ENCODE results near the gene CAPN15.

The CAPN15 gene

DNA sequence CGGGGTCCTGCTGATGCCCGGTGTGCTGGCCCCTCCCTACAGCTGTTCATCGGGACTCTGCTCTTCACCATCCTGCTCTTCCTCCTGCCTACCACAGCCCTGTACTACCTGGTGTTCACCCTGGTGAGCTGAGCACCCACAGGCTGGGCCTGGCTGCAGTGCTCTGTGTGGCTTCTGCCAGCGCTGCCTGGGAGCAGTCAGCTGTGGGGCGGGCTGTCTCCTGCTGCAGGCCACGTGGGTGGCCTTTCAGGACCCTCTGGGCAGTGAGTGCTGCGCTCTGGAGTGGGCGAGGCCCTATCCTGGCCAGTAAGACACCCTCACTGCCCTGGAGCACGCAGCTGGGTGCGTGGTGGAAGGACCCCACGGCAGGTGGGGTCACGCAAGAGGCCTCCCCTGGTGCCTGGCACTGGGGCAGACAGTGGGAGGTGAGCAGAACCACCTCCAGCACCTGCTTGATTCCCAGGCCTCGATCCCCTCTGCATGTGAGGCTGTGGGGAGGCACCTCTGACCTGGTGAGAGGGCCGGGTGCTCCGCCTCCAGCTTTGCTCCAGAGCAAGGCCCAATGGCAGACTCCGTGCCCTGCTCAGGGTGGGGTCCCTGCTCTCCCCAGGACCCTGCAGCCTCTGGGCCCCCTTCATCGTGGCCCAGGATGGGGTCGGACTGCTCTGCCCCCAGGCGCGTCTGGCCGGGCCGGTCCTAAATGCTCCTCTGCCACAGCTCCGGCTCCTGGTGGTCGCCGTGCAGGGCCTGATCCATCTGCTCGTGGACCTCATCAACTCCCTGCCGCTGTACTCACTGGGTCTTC, 52.8 kb downstream of the CAPN15 start:
- no peak for DNase-seq

DNA sequence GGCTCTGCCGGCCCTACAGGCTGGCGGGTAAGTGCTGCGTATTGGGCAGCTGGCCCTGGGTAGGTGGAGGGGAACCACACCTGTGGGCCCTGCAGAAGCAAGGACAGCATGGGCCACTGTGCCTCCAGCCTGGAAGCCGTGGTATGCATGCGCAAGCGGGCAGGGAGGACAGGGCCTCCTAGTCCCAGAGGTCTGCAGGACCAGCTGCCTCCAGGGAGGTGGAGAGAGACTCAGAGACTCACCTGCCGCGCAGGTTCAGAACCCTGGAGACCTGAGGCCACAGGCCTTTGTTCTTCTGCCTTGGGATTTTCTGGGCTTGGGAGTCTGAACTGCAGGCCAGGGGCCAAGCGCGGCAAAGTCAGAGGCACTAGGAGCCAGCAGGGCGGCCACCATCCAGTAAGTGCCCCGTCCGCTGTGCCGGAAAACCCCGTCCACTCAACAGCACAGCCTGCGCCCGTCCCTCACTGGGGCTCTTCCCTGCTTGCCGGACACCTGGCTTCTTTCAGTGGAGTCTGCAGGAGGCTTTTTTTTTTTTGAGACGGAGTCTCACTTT, 53.5 kb downstream of the CAPN15 start:
- DNase-seq: no peak

GRCh38 chr16:582218-582613, 54.7 kb downstream of the CAPN15 start:
- no peak for DNase-seq

DNA sequence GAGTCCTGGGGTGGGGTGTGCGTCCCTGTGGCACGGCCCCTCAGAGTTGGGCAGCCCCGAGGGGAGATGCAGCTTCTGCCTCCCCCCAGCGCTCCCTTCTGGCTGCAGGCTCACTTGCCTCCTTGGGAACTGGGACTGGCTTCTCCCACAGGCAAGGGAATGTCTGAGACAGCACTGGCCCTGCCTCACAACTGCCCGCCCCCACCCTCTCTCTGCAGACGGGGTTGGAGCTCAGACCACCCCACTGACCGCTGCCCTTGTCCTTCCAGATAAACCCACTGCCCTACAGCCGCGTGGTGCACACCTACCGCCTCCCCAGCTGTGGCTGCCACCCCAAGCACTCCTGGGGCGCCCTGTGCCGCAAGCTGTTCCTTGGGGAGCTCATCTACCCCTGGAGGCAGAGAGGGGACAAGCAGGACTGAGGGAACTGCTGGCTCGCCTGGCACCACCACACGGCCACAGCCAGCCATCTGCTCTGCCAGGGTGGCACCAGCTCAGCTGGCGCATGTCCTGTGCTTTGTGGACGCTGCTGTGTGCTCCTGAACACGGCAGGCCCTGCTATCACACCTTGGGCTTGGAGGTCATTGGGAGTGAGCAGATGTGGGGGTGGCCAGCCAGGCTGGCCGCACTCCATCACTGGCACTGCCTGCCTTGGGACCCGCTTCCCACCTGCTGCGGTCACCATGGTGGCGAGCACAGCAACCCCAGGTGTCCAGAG, 55.3 kb downstream of the CAPN15 start:
- DNase-seq: no peak

DNA sequence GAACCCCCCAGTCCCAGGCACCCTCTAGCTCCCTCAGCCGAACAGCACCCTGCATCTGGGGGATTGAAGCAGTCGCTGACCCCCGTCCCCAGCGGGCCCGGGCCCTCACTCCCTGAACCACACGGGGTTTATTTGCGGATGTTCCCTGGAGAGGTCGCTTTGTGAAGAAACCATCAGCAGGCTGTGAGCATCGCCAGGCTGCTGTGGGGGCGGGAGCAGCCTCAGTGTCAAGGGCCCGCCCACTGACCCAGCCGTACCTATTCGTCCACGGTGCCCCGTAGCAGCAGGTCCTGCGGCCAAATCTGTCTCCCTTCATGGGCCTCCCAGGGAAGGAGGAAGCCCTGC, 55.9 kb downstream of the CAPN15 start:
- no peak for DNase-seq

DNA sequence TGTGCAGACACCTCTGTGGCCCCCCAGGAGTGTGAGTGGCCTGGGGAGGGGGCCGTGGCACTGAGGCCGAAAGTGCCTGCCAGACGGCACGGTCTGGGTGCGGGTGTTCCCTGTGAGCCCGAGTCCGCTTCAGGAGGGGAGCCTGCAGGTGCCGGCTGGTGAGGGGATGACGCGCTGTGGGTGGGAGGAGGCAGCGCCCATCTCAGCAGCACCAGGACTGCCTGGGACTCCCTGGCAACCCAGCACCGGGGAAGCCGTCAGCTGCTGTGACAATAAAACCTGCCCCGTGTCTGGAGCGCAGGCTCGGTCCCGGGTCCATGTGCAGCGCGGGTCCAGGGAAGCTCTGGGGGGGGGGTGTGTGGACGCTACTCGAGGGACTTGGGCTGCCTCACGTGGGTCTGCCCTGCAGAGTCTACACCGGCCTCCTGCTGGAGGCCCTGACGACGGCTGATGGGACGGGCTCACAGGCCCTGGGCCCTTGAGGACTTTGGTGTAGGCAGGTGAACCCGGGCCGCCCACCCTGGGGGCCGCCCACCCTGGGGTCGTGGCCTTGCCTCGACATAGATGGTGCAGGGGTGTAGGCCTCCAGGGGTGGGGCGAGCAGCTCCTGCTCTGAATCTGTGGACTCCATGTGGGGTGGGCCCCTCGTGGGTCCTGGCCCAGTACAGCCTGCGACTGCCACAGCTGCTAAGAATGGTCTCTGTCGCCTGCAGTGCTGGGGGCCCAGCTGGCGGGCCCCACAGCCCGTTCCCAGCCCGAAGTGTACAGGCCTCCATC, 56.5 kb downstream of the CAPN15 start:
- DNase-seq: no peak

- no peak for DNase-seq
Observed at GRCh38 chr16:585351-585750, 57.8 kb downstream of the CAPN15 start.

DNA sequence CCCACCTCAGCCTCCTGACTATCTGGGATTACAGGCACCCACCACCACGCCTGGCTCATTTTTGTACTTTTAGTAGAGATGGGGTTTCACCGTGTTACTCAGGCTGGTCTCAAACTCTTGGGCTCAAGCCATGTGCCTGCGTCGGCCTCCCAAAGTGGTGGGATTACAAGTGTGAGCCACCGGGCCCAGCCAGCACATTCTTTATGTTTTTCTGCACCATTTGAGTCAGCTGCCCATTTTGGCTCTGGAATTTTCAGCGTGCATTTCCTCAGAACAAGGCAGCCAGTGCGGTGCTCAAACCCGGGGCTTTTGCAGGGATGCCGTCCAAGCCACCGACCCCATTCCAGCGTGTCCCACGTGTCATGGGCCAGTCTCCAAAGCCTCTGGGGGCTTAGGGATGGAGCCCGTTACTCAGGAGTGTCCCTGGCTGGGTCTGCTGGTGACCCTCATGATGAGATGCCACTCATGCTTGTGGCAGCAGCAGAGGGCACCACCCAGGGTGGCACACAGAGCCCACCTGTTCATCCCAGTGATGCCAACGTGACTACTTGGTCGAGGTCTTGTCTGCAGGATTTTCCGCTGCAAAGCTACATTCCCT, 58.6 kb downstream of the CAPN15 start:
- DNase-seq: no peak

GRCh38 chr16:586645-587590, 59.4 kb downstream of the CAPN15 start:
- no peak for DNase-seq

DNA sequence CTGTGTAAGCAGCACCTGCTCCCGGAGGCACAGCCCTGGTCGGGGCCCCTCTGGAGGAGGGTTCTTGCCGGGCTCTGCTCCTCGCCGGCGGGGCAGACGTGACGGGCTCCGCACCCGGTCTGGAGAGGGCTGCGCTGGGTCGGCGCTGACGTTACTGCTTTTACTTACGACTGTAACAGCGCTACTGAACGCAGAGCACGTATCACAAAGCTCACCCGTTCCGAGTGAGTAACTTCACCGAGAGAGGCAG, 61.1 kb downstream of the CAPN15 start:
- DNase-seq: peak; percentile 60 to 69

GRCh38 chr16:588889-589657, 61.6 kb downstream of the CAPN15 start:
- DNase-seq: peak; percentile 98 to 99

- peak; percentile 99 for DNase-seq
Observed at GRCh38 chr16:589658-590187, 62.2 kb downstream of the CAPN15 start, which contains the start of gene RAB40C. Gene RAB40C (plus strand): TSS chr16:590066. CDS start chr16:590292, 226 bp downstream.

DNA sequence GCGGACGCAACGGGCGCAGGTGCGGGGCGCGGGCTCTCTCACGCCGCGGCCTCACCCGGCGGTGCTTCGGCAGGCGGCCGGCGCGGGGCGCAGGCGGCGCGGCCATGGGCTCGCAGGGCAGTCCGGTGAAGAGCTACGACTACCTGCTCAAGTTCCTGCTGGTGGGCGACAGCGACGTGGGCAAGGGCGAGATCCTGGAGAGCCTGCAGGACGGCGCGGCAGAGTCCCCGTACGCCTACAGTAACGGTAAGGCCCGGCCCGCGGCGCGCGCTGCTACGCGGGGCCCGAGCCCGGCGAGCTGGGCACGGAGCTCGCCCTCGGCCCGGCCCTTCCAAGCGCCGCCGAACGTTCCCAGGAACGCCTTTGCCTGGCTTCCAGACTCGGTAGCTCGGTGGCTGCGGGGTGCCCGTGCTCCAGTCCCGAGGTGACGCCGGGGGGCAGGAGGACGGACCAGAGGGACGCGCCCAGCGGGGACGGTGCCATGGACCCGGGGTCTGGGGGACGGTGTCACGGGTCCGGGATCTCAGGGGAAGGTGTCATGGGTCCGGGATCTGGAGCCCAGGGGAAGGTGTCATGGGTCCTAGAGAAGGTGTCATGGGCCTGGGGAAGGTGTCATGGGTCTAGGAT, 62.8 kb downstream of the CAPN15 start:
- no peak for DNase-seq

DNA sequence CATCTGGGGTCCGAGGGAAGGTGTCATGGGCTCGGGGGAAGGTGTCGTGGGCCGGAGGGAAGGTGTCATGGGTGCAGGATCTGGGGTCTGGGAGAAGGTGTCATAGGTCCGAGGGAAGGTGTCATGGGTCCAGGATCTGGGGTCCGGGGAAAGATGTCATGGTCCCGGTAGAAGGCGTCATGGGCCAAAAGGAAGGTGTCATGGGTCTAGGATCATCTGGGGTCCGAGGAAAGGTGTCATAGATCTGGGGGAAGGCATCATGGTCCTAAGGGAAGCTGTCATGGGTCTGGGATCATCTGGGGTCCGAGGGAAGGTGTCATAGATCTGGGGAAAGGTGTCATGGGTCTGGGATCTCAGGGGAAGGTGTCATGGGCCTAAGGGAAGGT, 63.3 kb downstream of the CAPN15 start:
- DNase-seq: no peak

DNA sequence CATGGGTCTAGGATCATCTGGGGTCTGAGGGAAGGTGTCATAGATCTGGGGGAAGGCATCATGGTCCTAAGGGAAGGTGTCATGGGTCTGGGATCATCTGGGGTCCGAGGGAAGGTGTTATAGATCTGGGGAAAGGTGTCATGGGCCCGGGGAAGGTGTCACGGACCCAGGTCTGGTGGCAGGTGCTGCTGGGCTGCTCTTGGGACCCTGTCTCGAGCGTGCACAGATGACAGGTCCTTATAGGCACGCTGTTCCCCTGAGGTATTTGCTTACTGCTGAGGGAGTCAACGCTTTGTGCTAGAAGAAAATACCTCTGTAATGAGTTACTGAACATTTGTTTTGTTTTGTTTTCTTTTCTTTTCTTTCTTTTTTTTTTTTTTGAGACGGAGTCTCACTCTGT, 63.7 kb downstream of the CAPN15 start:
- no peak for DNase-seq

GRCh38 chr16:591892-592517, 64.5 kb downstream of the CAPN15 start:
- no peak for DNase-seq

- DNase-seq: no peak
Observed at GRCh38 chr16:592518-593306, 65.2 kb downstream of the CAPN15 start.

GRCh38 chr16:593406-593805, 65.9 kb downstream of the CAPN15 start:
- no peak for DNase-seq

DNA sequence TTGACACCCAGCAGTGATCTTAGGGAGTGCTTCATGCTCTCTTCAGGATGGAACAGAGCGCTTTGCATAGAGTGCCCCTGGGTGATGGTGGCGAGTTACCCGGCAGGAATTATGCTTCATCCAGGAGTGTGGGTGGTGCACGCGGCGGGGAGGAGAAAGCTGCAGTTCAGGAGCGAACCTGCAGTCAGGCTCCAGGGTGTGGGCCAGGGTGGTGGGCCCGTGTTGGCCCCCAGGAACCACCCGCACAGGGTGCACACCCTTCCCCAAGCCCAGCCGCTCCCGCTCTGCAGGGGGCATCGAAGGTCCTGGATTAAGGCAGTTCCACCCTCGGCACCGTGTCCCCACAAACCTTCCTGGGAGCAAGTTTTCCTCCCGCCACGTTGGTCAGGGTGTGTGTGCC, 66.3 kb downstream of the CAPN15 start:
- no peak for DNase-seq

Measured in activated CD4-positive, alpha-beta T cell treated with anti-CD3 and anti-CD28 coated beads, Interleukin-2, amount 50 U/mL, for 48 hours (primary cell).